NOMO-1 treated with DMSO at 0.1 percent for 48 hours (cell line): Measurements from ENCODE around the gene KLHL17.
A peak's percentile ranks its signal among the peaks of the same experiment; 100 is the strongest.

Experiments
- DNase-seq: peaks from one replicate; lab custom pipeline; 2025; ENCODE audit not compliant: unreplicated experiment; lab: John Stamatoyannopoulos, UW

The KLHL17 gene

DNA sequence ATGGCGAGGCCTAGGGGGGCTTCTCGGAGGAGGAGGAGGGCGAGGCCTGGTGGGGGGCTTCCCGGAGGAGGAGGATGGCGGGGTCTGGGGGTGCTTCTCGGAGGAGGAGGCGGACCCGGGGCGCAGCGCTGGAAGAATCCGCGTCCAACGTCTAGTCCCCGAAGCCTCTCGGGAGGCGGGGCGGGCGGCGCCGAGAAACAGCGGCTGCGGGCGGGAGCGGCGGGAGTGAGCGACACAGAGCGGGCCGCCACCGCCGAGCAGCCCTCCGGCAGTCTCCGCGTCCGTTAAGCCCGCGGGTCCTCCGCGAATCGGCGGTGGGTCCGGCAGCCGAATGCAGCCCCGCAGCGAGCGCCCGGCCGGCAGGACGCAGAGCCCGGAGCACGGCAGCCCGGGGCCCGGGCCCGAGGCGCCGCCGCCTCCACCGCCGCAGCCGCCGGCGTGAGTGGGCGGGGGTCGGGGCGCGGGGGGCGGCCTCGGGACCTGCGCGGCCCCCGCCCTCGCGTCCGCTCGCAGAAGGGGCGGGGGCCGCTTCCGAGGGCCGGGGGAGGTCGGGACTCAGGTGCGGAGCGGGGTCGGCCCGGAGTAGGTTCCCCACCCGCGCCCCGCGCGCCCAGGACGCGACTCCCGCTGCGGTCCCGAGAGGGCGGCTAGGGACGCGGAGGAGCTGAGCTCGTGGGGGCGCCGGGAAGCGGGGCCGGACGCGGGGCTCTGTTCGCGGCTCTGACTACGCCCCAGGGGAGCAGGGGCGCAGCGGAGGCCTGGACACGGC, at the start of gene KLHL17:
Gene KLHL17, plus strand, starts transcription at position 222 of the 769 bp plus-strand sequence. Its CDS starts 110 bp downstream, at position 332.
- DNase-seq: peak; percentile 54

DNA sequence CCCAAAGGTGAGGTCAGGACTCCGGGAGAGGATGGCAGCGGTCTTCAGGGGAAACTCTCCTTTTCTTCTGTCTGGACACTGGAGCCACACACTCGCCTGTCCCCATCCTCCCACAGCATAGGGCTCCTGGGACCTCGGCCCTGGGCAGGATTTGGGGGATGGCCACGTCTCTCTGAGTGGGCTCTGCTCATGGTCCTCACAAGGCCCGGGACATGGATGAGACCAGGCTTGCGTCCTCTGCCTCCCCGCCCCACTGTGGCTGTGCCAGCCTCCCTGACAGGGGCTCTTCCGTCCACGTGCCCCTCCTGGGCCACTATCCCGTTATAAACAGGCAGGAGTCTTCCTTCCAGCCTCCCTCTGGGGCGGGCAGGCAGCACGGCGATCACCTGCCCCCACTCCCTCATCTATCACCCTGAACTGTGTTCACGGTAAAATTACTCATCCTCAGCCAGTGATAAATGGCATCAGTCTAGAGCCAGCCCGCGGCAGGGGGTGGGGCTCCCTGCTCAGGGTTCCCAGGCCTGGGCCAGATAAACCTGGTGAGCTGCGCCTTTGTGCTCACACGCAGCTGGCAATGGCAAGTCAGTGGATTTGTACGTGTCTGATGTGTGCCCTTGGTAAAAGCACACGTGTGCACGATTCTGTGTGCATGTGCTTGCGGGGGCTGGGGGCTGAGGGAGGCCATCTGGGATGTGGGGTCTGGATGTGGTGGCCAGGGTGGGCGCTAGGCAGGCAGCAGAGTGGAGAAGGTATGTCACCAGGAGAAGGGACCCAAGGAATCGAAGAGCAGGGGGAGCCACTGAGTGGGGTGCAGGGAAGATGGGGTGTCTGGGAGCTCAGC, 49.3 kb upstream of the KLHL17 start:
- DNase-seq: no peak

DNA sequence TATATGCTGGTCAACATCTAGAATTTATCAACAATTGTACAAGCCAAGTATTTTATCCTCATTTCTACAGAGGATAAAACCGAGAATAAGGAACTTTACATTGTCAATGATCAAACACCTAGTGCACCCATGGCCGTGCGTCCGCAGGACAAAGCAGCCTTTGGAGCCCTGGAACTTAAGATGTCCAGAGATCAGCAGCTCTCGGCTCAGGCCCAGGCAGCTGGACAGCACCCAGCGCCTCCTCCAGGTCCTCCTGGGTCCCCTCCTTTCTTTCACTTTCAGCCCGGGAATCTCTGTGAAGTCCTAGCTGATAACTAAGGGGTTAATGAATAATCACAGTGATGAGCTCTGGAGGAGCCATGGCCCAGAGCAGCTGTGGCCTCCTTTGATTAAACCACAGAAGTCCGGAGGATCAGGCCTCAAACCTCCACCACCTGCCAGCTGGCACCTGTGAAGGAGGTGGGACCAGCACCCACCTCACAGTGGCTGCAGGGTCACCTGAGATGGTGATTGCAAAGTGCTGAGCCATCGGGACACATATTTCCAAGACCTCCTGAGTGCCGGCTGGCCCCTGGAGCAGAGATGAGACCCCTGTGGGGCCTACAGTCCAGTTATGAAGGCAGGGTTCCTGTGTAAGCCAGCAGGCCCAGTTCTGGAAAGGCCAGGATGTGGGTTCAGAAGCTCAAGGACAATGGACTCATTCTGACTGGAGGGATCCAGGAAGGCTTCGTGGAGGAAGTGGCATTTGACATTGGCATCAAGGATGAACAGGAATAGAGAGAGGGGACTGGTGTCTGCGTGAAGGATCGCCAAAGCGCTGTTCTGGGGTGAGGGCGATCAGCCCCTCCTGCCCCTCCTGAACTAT, 48.3 kb upstream of the KLHL17 start:
- DNase-seq: no peak

DNA sequence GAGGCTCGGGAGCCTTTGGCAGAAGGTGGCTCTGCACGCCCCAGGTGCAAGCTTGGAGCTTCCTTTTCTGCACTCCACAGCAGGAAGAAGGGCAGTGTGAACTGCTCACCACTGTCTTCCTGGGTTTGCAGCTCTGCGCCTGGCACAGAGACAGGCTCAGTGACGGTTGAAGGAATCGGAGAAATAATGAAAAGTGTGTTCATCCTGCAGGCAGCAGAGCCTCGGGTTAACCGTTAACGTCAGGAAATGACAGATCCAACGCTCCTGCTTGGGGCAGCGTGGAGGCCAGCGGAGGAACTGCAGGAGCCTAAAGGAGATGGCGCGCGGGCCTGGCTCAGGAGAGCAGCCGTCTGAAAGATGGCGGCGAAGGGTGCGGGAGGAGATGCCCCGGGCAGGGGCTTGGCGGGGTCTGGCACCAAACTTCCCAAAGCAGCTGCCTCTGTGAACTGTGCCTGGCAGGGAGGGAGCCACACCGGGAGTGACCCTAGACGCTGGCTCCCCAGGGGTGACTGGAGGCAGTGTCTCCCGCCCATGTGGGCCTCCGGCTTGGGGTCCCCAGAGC, 47.6 kb upstream of the KLHL17 start:
- DNase-seq: peak; percentile 47

DNA sequence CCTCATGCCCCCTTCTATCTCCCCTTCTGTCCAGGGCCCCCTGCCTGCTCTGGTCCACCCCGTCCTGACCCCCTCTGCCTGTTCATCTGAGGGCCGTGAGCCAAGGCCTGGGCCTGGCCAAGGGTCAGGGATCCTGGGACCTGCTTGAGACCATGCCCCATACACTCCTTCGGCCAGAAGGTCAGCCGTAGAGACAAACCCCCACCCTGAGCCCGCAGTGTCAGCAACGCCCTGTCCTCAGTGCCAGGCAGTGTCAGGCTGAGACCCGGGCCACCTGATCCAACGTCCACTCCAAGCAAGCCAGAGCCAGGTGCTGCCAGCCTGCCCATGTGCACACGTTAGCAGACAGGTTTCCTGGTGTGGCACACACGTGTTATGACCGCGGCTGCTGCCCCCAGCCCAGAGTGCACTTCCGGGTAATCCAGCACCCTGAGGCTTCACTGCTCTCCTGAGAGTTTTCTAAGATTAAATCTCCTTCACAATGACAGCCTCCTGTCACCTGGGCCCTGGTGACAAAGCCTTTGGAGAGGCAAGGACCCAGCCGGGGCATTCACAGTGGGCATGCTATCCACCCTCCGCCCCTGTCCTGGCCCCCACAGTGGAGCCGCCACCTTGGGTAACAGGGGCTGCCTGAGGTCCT, 46.8 kb upstream of the KLHL17 start:
- no peak for DNase-seq

DNA sequence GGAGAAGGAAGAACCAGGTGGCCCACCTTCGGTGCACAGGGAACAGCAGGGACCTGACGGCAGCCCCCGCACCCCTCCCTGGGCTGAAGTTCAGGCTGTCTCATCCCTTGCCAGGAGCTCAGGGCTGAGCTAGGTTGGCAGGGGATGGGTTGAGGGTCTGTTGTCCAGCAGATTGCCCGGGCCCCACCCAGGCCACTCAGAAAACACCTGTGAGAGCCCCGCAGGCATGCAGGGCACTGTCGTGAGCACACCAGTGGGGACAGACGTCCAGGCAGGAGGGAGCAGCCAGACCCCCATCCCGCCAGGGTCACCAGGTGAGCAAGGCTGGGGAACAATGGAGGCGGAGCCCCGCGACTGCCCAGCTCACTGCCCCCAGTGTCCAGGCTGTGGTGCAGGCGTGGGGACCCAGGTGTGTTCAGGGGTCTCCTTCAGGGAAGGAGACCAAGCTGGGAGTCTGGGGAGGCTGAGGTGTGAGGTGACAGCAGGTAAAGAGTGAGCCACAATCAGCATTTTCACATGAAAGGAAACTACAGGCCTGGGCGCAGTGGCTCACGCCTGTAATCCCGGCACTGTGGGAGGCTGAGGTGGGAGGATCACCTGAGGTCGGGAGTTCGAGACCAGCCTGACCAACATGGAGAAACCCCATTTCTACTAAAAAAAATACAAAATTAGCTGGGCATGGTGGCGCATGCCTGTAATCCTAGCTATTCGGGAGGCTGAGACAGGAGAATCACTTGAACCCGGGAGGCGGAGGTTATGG, 46.1 kb upstream of the KLHL17 start:
- DNase-seq: no peak

DNA sequence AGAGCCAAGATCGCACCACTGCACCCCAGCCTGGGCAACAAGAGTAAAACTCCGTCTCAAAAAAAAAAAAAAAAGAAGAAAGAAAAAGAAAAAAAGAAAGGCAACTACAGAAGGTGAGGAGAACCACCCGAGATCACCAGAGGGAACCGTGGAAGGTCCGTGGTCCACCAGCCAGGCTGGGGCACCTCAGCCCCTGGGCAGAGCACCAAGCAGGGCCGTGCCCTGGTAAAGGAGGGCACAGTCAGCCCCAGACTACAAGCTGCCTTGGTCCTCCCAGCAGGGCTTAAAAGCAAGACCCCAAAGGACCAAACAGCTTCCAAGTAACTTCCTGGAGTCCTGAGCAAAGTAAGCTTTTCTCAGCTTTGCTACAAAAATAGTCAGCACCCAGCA, 45.5 kb upstream of the KLHL17 start:
- DNase-seq: no peak

DNA sequence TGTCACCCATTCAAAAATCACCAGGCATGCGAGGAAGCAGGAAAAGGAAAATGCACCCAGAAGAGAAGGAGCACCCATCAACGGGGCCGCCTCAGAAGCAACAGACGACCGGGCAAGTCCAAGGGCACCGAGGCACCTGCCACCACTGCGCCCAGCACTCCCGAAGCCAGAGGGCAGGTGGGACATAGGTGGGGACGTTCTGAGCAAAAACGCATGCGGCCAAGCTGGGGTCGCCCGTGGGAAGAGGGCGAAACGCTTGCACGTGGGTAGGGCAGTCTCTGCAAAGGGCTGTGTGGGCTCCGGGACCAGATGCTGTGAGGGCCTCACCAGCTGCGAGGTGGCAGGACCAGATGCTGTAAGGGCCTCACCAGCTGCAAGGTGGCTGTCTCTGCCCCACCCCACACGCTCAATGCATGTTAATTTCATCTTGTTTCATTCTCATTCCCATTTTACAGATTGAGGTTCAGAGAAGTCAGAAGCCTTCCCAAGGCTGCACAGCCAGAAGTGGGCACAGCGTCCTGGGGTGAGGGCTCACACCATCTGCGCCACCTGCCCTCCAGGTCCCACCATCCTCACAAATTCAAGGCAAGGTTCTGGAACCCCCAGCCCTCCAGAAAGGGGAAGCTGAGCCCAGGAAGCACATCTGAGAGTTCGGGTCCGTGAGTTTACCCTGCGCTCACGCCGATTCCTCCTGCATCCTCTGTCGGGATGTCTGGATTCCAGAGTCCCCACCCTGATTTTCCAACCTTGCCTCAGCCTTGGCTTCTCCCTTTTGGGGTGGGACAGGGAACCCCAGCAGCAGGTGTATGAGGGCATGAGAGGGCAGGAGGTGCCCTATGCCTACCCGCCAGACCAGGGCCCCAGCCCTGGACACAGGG, 44.9 kb upstream of the KLHL17 start:
- DNase-seq: no peak

DNA sequence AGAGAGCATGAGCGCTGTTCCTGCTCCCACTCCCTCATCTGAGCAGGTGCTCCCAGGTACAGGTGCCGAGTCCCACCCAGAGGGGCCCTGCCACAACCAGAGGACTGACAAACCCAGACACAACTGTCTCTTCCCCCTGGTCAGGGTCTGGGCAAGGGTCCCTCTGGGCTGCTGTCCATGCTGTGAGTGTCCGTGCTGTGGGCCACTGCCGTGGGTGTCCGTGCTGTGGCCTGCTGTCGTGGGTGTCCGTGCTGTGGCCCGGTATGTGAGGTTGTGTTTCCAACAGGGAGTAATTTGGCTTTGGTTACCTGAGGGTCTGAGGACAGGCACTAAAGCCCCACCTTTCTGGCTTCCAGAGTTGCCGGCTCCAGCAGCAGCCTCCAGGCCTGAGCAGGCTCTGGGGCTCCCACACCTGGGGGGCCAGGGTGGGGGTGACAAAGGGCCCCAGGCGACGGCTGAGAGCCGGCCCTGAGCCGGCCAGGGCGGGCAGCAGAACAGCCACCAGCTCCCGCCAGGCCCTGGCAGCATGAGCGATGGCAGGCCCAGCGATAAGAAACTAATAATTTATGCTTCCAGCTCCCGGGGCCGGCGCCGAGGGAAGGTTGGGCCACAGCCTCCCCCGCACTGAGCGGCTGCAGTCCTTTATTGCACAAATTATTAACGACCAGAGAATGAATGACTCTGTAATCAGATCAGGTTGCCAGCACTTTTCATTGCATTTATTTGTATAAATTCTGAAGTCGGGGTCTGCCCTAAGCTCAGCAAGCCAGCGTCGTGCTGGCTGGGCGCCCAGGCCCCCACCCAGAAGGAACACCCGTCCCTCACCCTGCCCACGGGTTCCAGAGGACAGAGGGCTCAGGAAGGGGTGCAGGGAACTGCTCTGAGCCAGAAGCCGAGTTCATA, 44.0 kb upstream of the KLHL17 start:
- no peak for DNase-seq

DNA sequence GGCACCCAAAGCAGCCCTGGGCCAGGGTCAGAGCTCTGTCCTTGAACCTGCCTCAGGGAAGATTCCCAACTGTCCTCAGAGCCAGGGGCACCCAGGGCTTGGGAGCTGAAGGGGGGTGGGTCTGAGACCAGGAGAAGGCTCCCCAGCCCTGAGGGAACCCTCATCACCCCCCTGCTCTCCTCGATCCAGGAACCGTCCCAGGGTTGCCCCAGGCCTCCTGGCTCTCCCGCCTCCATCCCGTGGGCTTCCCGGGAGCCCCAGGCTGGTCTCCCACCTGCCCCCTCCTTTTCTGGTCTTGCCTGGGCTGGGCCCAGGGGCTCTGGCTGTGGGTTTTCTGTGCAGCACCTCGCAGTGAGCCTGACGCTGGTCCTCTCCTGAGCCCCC, 43.3 kb upstream of the KLHL17 start:
- DNase-seq: no peak

DNA sequence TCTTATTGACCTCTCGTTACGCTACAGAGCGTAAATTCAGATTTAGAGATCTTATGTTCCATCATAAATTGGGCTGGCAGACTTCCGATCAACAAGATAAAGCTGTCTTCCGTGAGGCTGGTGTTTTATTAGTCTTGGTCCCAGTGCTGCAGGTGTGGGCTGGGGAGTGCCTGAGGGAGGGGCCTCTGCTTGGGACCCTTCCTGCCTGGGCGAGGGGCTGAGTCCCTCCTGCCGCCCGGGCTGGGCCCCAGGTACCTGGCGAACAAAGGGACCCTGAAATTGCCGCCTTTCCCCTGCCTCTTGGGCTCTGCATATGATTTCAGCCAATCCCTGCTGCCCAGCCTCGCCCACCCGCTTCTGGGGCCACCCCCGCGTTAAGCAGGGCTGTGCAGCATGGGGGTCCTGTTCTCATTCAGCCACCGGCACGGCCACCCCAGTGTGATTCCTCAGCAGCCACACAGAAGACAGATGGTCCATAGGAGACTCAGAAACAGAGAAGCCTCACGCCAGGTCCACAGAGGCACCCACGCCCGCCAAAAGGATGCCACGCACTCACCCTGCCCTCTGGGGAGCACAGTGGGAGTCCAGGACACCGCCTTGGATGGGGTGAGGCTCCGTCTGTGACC, 42.8 kb upstream of the KLHL17 start:
- DNase-seq: no peak

DNA sequence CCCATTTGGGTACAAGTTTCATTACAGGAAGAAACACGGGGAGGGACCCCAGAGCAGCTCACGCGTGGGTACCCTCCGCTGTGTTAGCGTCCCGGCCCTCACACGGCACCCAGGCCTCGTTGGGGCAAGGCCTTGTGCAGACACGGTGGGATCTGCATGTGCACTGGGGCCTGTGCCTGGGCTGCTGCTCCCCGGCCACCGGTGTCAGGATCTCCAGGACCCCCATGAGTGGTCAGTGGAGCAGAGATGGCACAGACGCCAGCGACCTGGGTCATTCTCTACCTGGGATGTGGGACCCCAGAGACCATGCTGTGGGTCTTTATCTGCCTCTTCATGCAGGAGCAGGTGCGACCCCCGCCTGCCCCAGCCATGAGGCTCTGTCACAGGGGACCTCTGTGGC, 42.0 kb upstream of the KLHL17 start:
- DNase-seq: no peak

DNA sequence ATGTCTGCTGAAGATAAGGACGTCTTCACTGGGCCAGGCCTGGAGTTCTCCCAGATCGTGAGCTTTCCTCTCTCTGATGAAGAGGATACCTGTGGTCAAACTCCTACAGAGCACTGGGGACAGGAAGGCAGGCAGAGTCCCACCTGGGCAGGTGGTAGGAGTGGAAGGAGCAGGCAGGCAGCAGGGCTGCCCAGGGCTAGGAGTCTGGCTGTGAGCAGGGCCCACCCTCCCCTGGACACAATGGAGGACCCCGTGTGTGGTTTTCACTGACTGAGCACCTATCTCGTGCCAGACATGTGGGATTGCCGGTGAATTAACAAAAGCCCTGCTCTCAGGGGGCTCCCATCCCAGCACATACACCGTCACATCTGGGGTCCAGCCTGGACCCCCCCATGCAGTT, 41.5 kb upstream of the KLHL17 start:
- DNase-seq: no peak

DNA sequence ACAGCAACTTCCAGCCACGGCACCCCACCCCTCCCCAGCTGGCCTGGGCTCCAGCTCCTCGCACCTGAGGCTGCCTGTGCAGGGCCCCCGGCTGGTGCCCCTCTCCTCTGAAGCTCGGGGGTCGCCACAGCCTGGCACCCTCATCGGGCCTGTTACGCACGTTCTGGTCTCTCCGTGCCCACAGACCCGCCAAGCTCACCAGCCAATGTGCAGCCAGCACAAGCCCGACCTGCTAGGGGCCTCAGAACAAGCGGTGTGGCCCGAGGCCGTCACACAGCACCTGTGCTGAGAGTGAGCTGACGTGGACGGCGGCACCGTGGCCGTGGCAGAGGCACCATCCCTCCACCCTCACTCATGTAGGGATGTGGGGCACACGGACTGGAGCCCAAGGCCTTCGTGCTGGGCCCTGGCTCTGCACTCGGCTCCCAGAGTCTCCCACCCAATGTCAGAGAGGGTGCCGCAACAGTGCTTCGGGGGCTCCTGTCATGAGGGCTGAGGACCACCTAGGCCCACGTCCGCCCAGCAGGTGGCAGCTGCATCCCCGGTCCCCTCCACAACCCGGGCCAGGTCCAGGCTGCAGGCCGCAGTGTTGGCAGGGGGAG, 41.0 kb upstream of the KLHL17 start:
- no peak for DNase-seq

DNA sequence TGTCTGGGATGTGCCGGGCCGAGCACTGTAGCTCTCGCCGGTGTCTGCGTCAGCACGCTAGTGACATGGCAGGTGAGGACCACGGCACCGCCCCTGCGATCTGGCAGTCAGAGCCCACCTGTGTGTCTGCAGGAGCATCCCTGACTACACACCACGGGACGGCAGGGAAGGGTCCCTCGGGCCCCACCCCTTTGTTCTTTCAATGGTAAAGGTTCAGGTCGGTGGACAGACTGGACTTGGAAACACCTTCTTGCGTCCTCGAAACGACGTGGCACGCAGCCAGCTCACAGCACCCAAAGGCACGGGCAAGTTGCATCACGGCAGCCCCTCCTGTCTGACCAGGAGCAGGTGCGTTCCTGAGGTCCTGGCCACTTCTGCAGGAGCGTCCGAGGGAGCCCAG, 40.4 kb upstream of the KLHL17 start:
- no peak for DNase-seq

DNA sequence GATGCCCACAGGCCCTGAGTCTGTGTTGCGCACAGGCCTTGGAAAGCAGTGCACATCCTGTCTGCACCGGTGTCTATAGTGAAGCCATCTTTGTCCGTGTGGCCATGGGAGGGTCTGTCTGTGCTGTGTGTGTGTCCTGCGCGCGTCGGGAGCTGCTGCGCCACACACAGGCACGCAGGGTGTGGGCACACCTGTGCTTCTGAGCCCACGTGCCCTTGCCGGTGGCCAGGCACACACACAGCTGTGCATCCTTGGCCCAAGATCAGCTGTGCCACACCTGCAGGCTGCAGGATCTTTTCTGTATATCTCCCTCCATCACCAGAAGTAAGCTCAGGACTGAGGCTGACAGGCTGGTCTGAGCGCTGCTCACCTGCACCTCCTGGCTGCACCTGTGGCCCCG, 39.9 kb upstream of the KLHL17 start:
- no peak for DNase-seq
